SK-N-SH treated with all-trans-retinoic acid at 6 μM for 48 hours (cell line): Measurements from ENCODE around the gene TEX13D.

Source experiments
- ATAC-seq: fragments of 200-7000 bp; cut with Tn5 transposase; 3 replicates; pipeline ENCODE4 v1.9.1; 2020; ENCODE audit warnings: mild to moderate bottlenecking, moderate library complexity
- ARNTL ChIP-seq: fragments of 450-650 bp; formaldehyde crosslinking; IDR thresholded peaks from 2 replicates; pipeline ENCODE4 v1.5.0; 2020; ENCODE audit warnings: low read depth, mild to moderate bottlenecking, moderate library complexity, borderline replicate concordance
- BACH2 ChIP-seq: fragments of 250-450 bp; sonication (Bioruptor Pico); IDR thresholded peaks from 2 replicates; pipeline ENCODE4 v1.9.0; 2021; ENCODE audit warnings: mild to moderate bottlenecking, borderline replicate concordance
- CREB5 ChIP-seq: fragments of 250-450 bp; sonication (Bioruptor Pico); IDR thresholded peaks from 2 replicates; pipeline ENCODE4 v1.5.1; 2020; ENCODE audit warnings: low read depth, mild to moderate bottlenecking, moderate library complexity
- CSDC2 ChIP-seq: fragments of 250-450 bp; sonication (Bioruptor Pico); IDR thresholded peaks from 2 replicates; pipeline ENCODE4 v1.5.0; 2020; ENCODE audit warnings: mild to moderate bottlenecking, moderate library complexity
- ESRRG ChIP-seq: fragments of 250-450 bp; sonication (Bioruptor Pico); IDR thresholded peaks from 2 replicates; pipeline ENCODE4 v1.6.1; 2021; ENCODE audit warnings: mild to moderate bottlenecking
- GLIS3 ChIP-seq: fragments of 250-450 bp; sonication (Bioruptor Pico); IDR thresholded peaks from 2 replicates; pipeline ENCODE4 v1.5.0; 2020; ENCODE audit warnings: mild to moderate bottlenecking, moderate library complexity
- ISL1 ChIP-seq: fragments of 250-450 bp; sonication (Bioruptor Pico); IDR thresholded peaks from 2 replicates; pipeline ENCODE4 v2.1.2; 2022; ENCODE audit warnings: mild to moderate bottlenecking, moderate library complexity
- OSR1 ChIP-seq: fragments of 250-450 bp; sonication (Bioruptor Pico); IDR thresholded peaks from 2 replicates; pipeline ENCODE4 v1.8.0; 2022; ENCODE audit warnings: moderate library complexity, mild to moderate bottlenecking, inconsistent platforms
- POU6F1 ChIP-seq: fragments of 250-450 bp; sonication (Bioruptor Pico); IDR thresholded peaks from 2 replicates; pipeline ENCODE4 v1.8.0; 2021; ENCODE audit warnings: low read depth, mild to moderate bottlenecking, moderate library complexity, borderline replicate concordance
- PPARA ChIP-seq: fragments of 250-450 bp; sonication (Bioruptor Pico); IDR thresholded peaks from 2 replicates; pipeline ENCODE4 v1.5.0; 2020; ENCODE audit warnings: mild to moderate bottlenecking, borderline replicate concordance
- RARB ChIP-seq: fragments of 250-450 bp; sonication (Bioruptor Pico); IDR thresholded peaks from 2 replicates; pipeline ENCODE4 v1.8.0; 2021; ENCODE audit warnings: mild to moderate bottlenecking, moderate library complexity
- SNAI2 ChIP-seq: fragments of 250-450 bp; sonication (Bioruptor Pico); IDR thresholded peaks from 2 replicates; pipeline ENCODE4 v1.5.0; 2020; ENCODE audit warnings: mild to moderate bottlenecking, moderate library complexity
- TOX ChIP-seq: fragments of 250-450 bp; sonication (Bioruptor Pico); IDR thresholded peaks from 2 replicates; pipeline ENCODE4 v1.8.0; 2021; ENCODE audit warnings: mild to moderate bottlenecking, moderate library complexity, borderline replicate concordance
- TSHZ2 ChIP-seq: fragments of 250-450 bp; sonication (Bioruptor Pico); IDR thresholded peaks from 2 replicates; pipeline ENCODE4 v1.5.0; 2020; ENCODE audit warnings: mild to moderate bottlenecking, moderate library complexity
- ZC3H10 ChIP-seq: fragments of 250-450 bp; sonication (Bioruptor Pico); IDR thresholded peaks from 2 replicates; pipeline ENCODE4 v1.5.1; 2021; ENCODE audit warnings: mild to moderate bottlenecking, moderate library complexity
- ZFP3 ChIP-seq: fragments of 250-450 bp; sonication (Bioruptor Pico); IDR thresholded peaks from 2 replicates; pipeline ENCODE4 v1.5.0; 2020; ENCODE audit warnings: mild to moderate bottlenecking, moderate library complexity
- ZFP30 ChIP-seq: fragments of 450-650 bp; formaldehyde crosslinking; IDR thresholded peaks from 2 replicates; pipeline ENCODE4 v1.5.0; 2022; ENCODE audit warnings: mild to moderate bottlenecking, moderate library complexity
- ZNF565 ChIP-seq: fragments of 450-650 bp; formaldehyde crosslinking; conservative IDR thresholded peaks from 2 replicates; pipeline ENCODE4 v1.5.0; 2020; ENCODE audit warnings: low read depth, mild to moderate bottlenecking, moderate library complexity
- ZNF70 ChIP-seq: fragments of 450-650 bp; formaldehyde crosslinking; IDR thresholded peaks from 2 replicates; pipeline ENCODE4 v1.5.0; 2020; ENCODE audit warnings: mild to moderate bottlenecking, moderate library complexity
- ZNF8 ChIP-seq: fragments of 450-650 bp; formaldehyde crosslinking; IDR thresholded peaks from 2 replicates; pipeline ENCODE4 v1.5.0; 2020; ENCODE audit warnings: mild to moderate bottlenecking, moderate library complexity
- TF ChIP-seq, protein P1 (sequence below): fragments of 250-450 bp; sonication (Bioruptor Pico); IDR thresholded peaks from 2 replicates; pipeline ENCODE4 v1.8.0; 2020; ENCODE audit warnings: mild to moderate bottlenecking, moderate library complexity, borderline replicate concordance

Gene TEX13D

DNA sequence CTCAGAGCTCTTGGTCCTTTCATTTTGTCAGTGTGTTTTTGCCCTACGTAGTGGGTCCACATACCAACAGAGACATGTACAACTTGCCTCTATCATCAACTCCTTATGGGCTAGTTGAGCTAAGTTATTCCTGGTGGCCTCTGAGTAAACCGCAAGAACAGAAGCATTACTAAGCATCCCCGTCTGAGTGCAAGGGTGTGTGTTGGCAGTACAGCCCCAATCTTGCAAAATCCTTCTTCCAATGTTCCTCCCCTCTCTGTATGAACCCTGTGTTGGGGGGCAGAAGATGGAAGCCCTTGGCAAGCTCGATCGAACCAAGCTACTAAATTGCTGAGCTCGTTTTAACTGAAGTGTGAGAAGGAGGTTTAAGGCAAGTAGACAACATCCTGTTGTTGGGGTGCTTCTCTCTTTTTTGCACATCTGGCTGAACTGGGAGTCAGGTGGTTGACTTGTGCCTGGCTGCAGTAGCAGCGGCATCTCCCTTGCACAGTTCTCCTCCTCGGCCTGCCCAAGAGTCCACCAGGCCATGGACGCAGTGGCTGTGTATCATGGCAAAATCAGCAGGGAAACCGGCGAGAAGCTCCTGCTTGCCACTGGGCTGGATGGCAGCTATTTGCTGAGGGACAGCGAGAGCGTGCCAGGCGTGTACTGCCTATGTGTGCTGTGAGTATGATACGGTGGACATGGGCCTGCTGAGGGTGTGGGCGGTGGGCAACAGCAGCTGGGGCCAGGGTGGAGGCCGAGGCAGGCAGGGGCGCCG, 13.8 kb downstream of the TEX13D start, which contains the start of gene SH2D1A:
Gene SH2D1A, plus strand, starts transcription at position 447 of the 760 bp plus-strand sequence. Its CDS starts 80 bp downstream, at position 527.
- no peak for TF ChIP-seq ZNF8 (CRISPR knock-in tag)
- TF ChIP-seq OSR1 (CRISPR knock-in tag) = no peak
- no peak for TF ChIP-seq ARNTL (CRISPR knock-in tag)
- no peak for TF ChIP-seq ZFP30
- no peak for TF ChIP-seq GLIS3 (CRISPR knock-in tag)
- no peak for TF ChIP-seq TSHZ2 (CRISPR knock-in tag)
- TF ChIP-seq PPARA (CRISPR knock-in tag) = no peak
- TF ChIP-seq ZNF70 (CRISPR knock-in tag) = no peak
- no peak for TF ChIP-seq RARB (CRISPR knock-in tag)
- TF ChIP-seq ISL1 (CRISPR knock-in tag) = no peak
- no peak for TF ChIP-seq ZFP3
- TF ChIP-seq ESRRG = no peak
- no peak for TF ChIP-seq CREB5 (CRISPR knock-in tag)
- TF ChIP-seq POU6F1 (CRISPR knock-in tag) = no peak
- no peak for TF ChIP-seq ZNF565 (CRISPR knock-in tag)
- TF ChIP-seq BACH2 = no peak
- TF ChIP-seq TOX = no peak
- TF ChIP-seq, protein P1, sequence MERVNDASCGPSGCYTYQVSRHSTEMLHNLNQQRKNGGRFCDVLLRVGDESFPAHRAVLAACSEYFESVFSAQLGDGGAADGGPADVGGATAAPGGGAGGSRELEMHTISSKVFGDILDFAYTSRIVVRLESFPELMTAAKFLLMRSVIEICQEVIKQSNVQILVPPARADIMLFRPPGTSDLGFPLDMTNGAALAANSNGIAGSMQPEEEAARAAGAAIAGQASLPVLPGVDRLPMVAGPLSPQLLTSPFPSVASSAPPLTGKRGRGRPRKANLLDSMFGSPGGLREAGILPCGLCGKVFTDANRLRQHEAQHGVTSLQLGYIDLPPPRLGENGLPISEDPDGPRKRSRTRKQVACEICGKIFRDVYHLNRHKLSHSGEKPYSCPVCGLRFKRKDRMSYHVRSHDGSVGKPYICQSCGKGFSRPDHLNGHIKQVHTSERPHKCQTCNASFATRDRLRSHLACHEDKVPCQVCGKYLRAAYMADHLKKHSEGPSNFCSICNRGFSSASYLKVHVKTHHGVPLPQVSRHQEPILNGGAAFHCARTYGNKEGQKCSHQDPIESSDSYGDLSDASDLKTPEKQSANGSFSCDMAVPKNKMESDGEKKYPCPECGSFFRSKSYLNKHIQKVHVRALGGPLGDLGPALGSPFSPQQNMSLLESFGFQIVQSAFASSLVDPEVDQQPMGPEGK = no peak
- no peak for ATAC-seq

DNA sequence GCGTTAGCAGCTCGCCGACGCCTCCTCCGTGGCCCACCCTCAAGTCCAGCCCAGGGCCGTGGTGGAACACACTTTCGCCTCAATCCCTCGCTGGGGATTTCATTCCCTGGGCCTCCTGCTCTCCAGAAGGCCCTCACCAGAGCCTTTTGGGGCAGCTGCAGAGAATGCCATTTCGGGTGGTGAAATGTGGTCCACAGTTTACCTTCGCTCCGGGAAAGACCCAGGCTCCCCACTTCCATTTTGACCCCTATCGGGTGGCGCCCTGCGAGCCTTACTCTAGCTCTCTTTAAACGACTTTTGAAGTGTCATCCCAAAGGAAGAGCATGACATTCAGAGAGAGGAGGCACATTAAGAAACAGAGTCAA, 14.4 kb downstream of the TEX13D start:
- no peak for ATAC-seq
- no peak for TF ChIP-seq ZC3H10 (CRISPR knock-in tag)
- TF ChIP-seq, all 23 proteins: peak for 0

GRCh38 chrX:124347242-124347641, 14.8 kb downstream of the TEX13D start:
- ATAC-seq = no peak
- no peak for TF ChIP-seq ZNF565 (CRISPR knock-in tag)
- no peak for TF ChIP-seq ARNTL (CRISPR knock-in tag)
- no peak for TF ChIP-seq SNAI2 (CRISPR knock-in tag)
- TF ChIP-seq CSDC2 (CRISPR knock-in tag) = no peak
- TF ChIP-seq, protein P1 = no peak
- no peak for TF ChIP-seq POU6F1 (CRISPR knock-in tag)
- no peak for TF ChIP-seq OSR1 (CRISPR knock-in tag)
- TF ChIP-seq TSHZ2 (CRISPR knock-in tag) = no peak
- no peak for TF ChIP-seq ISL1 (CRISPR knock-in tag)
- TF ChIP-seq ZNF8 (CRISPR knock-in tag) = no peak
- TF ChIP-seq PPARA (CRISPR knock-in tag) = no peak
- TF ChIP-seq RARB (CRISPR knock-in tag) = no peak
- TF ChIP-seq BACH2 = no peak
